MM.1S (cell line): ENCODE data around the gene CABP2.

Experiments used
- CTCF ChIP-seq: fragments of 300-600 bp; sonication (generic); IDR thresholded peaks from 2 replicates; pipeline ENCODE4 v1.5.1; 2016; ENCODE audit warnings: antibody characterized with exemption, low read length, mixed read lengths
- EZH2 ChIP-seq: fragments of 300-600 bp; sonication (generic); optimal IDR thresholded peaks from 2 replicates; pipeline ENCODE3; 2017; ENCODE audit warnings: low read depth, mild to moderate bottlenecking, antibody characterized with exemption, low read length, mixed read lengths
- EZH2phosphoT487 ChIP-seq: fragments of 300-600 bp; sonication (generic); IDR thresholded peaks from 2 replicates; pipeline ENCODE4 v1.6.1; 2018; ENCODE audit warnings: antibody characterized with exemption, low read length

DNA sequence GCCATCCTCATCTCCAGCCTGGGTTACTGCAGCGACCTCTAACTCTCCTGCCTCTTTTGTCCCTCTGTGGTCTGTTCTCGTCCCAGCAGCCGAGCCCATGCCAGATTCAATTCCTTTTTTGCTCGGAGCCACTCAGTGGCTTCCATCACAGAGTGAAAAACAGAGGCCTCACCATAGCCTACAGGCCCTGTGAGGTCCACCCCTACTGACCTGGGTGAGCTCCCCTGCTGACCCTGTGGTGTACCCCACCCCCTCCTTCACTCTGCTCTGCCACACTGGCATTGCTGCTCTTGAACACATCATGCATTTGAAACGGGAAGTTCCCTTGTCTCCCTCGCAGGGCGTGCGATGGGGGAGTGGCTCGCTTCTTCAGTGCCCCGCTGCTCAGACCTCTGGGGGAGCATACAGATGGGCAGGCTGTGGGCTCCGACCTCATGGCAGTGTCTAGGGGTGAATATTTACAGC, 38.4 kb downstream of the CABP2 start:
- TF ChIP-seq CTCF (no peak), EZH2phosphoT487 (no peak), EZH2 (no peak)
